Chondrocyte (in vitro differentiated cells): ENCODE measurements around the gene ASPG. TPM values are rescaled to one million over a fixed set of nuclear protein-coding genes. Genes with fewer than 3 reads are reported as not detected.
A peak's percentile ranks its signal among the peaks of the same experiment; 100 is the strongest.

Experiments used
- DNase-seq: peaks from one replicate; pipeline ENCODE4 v3.0.0; 2021; ENCODE audit warnings: mixed read lengths, low spot score
- H3K27ac Mint-ChIP-seq: one replicate; pipeline ENCODE4 v1.8.0; 2021; ENCODE audit warnings: mild to moderate bottlenecking, moderate library complexity, mixed read lengths; ENCODE audit not compliant: unreplicated experiment
- H3K27me3 Mint-ChIP-seq: 2 replicates; pipeline ENCODE4 v1.8.0; 2021; ENCODE audit warnings: low read depth, mixed read lengths
- H3K36me3 Mint-ChIP-seq: 2 replicates; pipeline ENCODE4 v1.8.0; 2021; ENCODE audit warnings: low read depth, mixed read lengths
- H3K4me1 Mint-ChIP-seq: 2 replicates; pipeline ENCODE4 v1.8.0; 2021; ENCODE audit warnings: low read depth, mild to moderate bottlenecking, mixed read lengths
- H3K4me3 Mint-ChIP-seq: one replicate; pipeline ENCODE4 v1.8.0; 2021; ENCODE audit warnings: mild to moderate bottlenecking, moderate library complexity, mixed read lengths; ENCODE audit not compliant: unreplicated experiment
- H3K9me3 Mint-ChIP-seq: 2 replicates; pipeline ENCODE4 v1.8.0; 2021; ENCODE audit warnings: low read depth, mixed read lengths
- total RNA-seq: library from RNA; stranded (reverse); gene quantifications from 3 replicates; pipeline ENCODE4 v1.2.1, GENCODE V29; 2021
- TF ChIP-seq, protein P1 (sequence below): fragments of 200-600 bp; sonication (generic); IDR thresholded peaks from 2 replicates; pipeline ENCODE4 v1.5.0; 2021; ENCODE audit warnings: antibody characterized with exemption, mild to moderate bottlenecking, moderate library complexity

The ASPG gene
- total RNA-seq, 1 donor from 2014 or later, result not detected

DNA sequence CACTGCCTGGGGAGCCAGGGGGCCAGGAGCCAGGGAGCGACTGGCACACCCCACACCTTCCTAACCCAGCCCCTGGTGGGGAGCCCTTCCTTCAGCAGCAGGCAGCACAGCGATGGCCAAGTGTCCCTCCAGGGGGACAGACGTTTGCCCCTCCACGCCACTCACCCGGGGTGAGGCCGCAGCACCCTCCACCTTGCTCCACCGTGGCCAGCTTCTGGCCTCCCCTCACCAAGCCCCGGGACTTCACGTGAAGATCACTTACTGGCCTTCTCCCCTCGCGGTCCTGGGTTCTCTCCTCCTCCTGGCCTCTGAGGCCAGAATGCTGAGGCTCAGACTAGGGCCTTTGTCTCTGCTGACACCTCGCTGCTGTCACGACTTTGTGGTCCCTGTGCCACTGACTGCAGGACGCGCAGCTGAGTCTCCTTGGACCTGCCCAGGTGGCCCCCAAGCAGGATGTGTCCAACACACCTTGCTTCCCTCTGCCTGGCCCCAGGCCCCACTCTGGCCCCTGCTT is 3.5 kb upstream of the ASPG start:
- peak; percentile 85 for DNase-seq
- peaks cover 4% of the 10 kb centered on the region for H3K4me1 Mint-ChIP-seq
- H3K36me3 Mint-ChIP-seq, result no peaks in the 10 kb centered on the region
- TF ChIP-seq, protein P1, sequence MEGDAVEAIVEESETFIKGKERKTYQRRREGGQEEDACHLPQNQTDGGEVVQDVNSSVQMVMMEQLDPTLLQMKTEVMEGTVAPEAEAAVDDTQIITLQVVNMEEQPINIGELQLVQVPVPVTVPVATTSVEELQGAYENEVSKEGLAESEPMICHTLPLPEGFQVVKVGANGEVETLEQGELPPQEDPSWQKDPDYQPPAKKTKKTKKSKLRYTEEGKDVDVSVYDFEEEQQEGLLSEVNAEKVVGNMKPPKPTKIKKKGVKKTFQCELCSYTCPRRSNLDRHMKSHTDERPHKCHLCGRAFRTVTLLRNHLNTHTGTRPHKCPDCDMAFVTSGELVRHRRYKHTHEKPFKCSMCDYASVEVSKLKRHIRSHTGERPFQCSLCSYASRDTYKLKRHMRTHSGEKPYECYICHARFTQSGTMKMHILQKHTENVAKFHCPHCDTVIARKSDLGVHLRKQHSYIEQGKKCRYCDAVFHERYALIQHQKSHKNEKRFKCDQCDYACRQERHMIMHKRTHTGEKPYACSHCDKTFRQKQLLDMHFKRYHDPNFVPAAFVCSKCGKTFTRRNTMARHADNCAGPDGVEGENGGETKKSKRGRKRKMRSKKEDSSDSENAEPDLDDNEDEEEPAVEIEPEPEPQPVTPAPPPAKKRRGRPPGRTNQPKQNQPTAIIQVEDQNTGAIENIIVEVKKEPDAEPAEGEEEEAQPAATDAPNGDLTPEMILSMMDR, result no peak
- no peak overlapping the region for H3K4me3 Mint-ChIP-seq
- peaks cover 28% of the 10 kb centered on the region for H3K27me3 Mint-ChIP-seq
- H3K9me3 Mint-ChIP-seq, result no peaks in the 10 kb centered on the region
- no peak overlapping the region for H3K27ac Mint-ChIP-seq

DNA sequence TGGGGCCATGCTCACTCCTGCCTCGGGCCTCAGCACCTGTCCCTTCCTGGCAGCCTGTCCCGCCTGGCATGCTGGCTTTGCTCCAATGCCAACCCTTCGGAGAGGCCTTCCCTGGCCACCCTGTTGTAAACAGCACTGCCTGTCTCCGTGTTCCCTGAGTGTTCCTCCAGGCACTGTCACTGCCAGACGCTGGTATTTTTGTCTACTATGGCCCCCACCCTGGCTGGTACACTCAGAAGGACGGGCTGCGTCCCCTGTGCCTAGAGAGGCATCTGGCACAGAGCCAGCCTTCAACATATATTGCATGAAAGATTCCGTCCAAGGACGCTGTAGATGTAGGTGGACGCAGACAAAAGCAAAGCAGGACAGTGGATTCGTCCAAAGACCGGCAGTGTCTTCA is 2.7 kb upstream of the ASPG start:
- Mint-ChIP-seq H3K4me3 (no peak overlapping the region), H3K36me3 (no peaks in the 10 kb centered on the region), H3K27me3 (peaks cover 30% of the 10 kb centered on the region), H3K9me3 (no peaks in the 10 kb centered on the region), H3K27ac (no peak overlapping the region), H3K4me1 (peaks cover 2% of the 10 kb centered on the region)
- DNase-seq, result peak; percentile 64
- TF ChIP-seq, protein P1, result no peak

DNA sequence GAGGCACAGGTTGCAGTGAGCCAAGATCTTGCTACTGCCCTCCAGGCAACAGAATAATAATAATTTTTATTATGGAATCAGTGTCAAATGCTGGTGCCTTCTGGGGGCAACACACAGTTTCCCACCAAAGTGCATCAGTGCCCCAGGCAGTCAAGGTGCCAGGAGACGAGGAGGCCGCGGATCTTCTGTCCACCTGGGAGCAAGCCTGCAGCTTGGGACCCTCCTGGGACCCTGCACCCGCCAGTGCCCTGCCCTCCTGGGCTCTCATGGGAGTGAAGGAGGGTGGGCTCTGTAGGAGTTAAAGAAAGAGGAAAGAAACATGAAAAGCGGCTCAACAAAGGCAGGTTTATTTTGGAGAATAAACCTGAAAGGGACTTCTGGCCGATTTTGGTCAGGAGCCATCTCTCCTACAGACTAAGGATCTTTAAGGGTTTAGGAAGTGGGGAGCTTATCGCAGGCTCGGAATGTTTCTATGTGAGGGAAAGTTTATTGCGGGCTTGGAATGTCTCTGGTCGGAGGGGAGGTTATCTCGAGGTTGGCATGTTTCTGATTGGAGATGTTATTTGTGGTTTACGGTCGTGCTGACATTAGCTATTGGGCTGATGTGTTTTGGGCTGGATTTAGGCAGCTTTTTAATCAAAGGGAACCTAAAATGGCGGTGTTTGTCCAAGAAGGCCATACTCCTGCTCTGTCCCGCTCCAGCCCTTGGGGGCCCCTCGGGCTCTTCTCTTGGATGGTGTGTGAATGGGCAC is 1.1 kb upstream of the ASPG start:
- peak; percentile 44 for DNase-seq
- H3K4me1 Mint-ChIP-seq, result no peaks in the 10 kb centered on the region
- no peaks in the 10 kb centered on the region for H3K36me3 Mint-ChIP-seq
- H3K9me3 Mint-ChIP-seq, result no peaks in the 10 kb centered on the region
- H3K27ac Mint-ChIP-seq, result no peak overlapping the region
- TF ChIP-seq, protein P1, result no peak
- peaks cover 28% of the 10 kb centered on the region for H3K27me3 Mint-ChIP-seq
- H3K4me3 Mint-ChIP-seq, result no peak overlapping the region

DNA sequence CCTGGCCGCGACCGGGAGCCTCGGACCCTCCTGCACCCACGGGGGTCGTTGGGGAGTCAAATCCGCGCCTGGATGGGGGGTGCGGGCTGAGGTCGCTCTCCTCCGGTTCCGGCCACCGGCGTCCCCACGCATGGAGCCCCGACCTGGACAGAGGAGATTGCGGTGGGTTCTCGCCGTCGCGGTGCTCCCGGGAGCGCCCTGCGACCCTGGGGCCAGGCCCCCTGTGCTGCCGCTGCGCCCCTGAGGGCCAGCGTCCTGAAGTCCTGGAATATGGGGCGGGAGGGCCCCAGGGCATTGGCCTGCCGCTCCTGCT is 345 bp downstream of the ASPG start:
- H3K27me3 Mint-ChIP-seq, result peaks cover 26% of the 10 kb centered on the region
- DNase-seq, result no peak
- H3K36me3 Mint-ChIP-seq, result no peaks in the 10 kb centered on the region
- H3K4me1 Mint-ChIP-seq, result no peaks in the 10 kb centered on the region
- no peak overlapping the region for H3K27ac Mint-ChIP-seq
- no peaks in the 10 kb centered on the region for H3K9me3 Mint-ChIP-seq
- TF ChIP-seq, protein P1, result no peak
- no peak overlapping the region for H3K4me3 Mint-ChIP-seq

DNA sequence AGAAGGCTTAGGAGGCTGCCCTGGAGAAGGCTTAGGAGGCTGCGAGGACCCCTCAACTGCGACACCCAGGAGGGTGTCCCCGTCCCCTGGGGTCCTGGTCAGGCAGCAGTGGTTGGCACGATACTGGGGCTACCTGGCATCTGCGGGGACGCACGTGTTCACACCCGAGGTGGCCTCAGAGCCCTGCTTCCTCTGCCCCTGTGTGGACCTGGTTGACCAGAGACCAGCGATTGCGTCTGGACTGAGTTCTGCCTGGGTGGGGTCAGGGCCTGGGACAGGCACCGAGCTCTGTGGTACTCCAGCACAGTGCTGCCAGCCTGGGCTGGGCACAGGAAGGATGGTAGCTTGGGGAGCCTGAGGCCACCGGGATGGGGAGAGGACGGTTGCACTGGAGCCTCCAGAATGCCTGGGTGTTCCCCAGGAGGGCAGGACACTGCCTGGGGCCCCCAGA is 735 bp downstream of the ASPG start:
- peak; percentile 87 for DNase-seq
- TF ChIP-seq, protein P1, result no peak
- peaks cover 26% of the 10 kb centered on the region for H3K27me3 Mint-ChIP-seq
- H3K36me3 Mint-ChIP-seq, result no peaks in the 10 kb centered on the region
- no peak overlapping the region for H3K4me3 Mint-ChIP-seq
- no peak overlapping the region for H3K27ac Mint-ChIP-seq
- H3K4me1 Mint-ChIP-seq, result no peaks in the 10 kb centered on the region
- H3K9me3 Mint-ChIP-seq, result no peaks in the 10 kb centered on the region
